SHP77 treated with DMSO at 0.1 percent for 48 hours (cell line): ENCODE results near the gene BRCA1.
A peak's percentile ranks its signal among the peaks of the same experiment; 100 is the strongest.
"Not testable (repeated sequence)": the region's sequence is repeated elsewhere in the genome, so short reads cannot be mapped to it uniquely, and the experiment has no call there.

Source experiments
- DNase-seq: peaks from one replicate; lab custom pipeline; 2025; lab: John Stamatoyannopoulos, UW

The BRCA1 gene

DNA sequence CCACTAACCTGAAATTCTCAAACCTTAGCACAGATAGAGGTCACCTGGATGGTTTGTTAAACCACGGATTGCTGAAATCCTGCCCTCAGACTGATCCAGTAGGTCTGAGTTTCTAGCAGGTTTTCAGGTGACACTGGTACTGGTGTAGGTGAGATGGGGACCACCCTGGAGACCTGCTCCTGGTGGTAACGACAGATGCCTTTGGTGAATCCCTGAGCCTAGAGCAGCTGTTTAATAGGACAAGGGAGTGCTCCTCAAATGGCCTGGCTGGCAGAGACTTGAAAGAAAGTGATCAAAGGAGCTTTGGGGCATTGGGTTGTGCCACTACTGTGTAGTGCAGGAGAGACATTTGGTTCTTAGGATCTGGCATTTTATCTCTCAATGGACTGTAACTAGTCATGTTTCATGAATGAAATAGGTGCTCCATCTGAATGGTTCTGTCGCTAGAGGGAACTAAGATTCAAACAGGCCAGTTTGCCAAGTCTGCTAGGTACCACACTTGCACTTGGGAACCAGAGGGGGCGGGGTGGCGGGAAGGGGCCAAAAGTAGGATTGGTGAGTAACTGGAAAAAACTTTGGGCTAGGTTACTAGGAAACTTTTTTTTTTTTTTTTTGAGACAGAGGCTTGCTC is 121.5 kb downstream of the BRCA1 start:
- no peak for DNase-seq

- DNase-seq, result not testable (repeated sequence)
Observed at GRCh38 chr17:43000894-43001293, 124.3 kb downstream of the BRCA1 start.

DNA sequence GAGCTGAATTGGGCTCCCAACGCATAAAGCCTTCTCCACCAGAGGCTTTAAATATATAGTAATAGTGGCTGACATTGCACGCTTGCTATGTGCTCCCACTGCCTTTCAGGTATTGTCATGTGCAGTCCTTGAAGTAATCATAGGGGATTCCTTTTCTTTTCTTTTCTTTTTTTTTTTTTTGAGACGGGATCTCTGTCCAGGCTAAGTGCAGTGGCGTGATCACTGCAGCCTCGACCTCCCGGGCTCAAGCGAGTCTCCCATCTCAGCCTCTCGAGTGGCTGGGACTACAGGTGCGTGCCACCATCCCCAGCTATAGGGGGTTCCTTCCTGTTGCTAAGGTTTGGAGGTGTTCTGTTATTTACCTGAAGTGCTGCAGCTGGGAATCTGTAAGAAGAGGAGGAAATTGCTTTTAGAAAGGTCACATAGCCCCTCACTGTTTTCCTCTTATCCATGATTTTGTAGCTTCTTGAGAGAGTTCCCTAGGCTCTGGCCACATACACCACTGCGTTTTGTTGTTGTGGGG is 126.1 kb downstream of the BRCA1 start:
- DNase-seq, result no peak

- DNase-seq, result peak; percentile 99
Observed at GRCh38 chr17:42997984-42998938, 126.9 kb downstream of the BRCA1 start, which contains the start of gene RPL27. TSS of gene RPL27 (plus strand) at chr17:42998419. CDS start at chr17:42998751, 332 bp downstream.

DNA sequence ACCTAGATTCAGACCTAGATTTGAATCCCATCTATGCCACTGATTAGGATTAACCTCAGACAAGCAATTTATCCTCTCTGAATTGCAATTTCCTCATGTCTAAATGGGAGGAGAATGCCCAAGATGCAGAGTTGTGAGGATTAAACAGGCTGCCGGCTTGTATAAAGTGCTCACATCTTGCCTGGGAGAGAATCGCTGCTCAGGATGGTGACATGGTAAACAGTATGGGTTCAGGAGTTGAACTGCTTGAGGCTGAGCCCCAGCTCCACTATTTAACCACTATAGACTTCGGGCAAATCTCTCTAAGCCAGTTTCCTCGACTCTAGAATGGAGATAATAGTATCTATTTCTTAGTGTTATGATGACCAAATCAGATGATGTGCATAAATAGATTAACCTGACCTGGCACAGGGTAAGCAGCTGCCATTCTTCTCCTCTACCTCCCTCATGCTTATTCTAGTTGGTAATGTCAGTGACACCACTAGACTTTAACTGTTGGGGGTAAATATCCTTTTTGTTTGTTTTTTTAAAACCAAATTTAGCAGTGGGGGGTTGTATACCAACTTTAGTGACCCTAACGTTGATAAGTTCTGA is 127.7 kb downstream of the BRCA1 start:
- DNase-seq, result no peak
